HTERT RPE-1 (cell line): ENCODE results near the gene MAMSTR.
"Not testable (repeated sequence)": the region's sequence is repeated elsewhere in the genome, so short reads cannot be mapped to it uniquely, and the experiment has no call there.

Experiments used
- in situ Hi-C: fragments of 300-500 bp; cut with MboI; formaldehyde crosslinking; loops from 4 replicates; pipeline ENCODE4 v1.14.3; 2020; ENCODE audit warnings: low sequenced_read_pairs

The MAMSTR gene

GRCh38 chr19:48722196-48722708 is 2.7 kb upstream of the MAMSTR start:
- in situ Hi-C loops = no loop called here

DNA sequence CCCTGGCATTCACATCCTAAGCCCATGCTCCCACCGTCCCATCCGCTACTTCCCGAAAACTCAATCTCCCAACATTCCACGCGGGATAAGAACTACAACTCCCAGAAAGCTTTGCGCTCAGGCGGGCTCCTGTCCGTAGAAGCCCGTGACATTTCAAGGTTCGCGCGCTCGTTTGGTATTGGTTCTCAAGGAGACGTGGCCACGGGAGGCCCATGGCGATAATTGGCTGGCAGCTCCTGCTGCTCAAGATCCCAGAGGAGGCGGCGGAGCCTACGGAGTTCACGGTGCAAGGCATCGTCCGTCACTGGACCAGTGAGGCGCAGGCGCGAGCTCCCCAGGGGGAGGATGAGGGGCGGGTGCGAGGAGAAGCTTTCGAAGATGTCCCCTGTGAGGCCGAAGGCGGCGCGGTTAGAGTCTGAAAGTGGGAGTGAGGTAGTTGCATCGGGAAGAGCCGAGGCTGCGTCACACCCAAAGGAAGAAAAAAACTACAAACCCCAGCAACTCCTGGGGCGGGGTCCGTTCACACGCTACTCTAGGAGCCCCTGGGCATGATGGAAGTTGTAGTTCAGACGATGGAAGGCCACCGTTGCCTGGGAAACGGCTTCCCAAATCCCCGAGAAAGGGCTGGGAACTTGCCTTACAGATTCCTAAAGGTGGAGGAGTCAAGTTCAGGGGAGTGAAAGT is 1.2 kb upstream of the MAMSTR start:
- in situ Hi-C loops = no loop called here

- in situ Hi-C loops = no loop called here
Observed at GRCh38 chr19:48720251-48720612, 707 bp upstream of the MAMSTR start.

GRCh38 chr19:48718711-48719231 is 754 bp downstream of the MAMSTR start:
- in situ Hi-C loops = no loop called here

DNA sequence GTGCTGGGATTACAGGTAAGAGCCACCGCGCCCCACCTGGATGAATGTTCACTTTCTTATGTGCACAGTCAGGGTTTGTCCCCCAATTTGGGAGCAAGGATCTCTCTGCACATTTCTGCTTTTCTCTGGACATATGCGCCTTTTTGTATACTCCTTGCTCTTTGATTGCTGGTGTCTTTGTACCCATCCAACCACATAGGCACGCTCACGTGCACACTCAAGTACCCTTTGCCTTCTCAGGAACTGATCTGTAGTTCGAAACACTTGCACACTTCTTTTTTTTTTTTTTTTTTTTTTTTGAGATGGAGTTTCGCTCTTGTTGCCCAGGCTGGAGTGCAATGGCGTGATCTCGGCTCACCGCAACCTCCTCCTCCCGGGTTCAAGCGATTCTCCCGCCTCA is 1.4 kb downstream of the MAMSTR start:
- in situ Hi-C loops = not testable (repeated sequence)

GRCh38 chr19:48716562-48717291 is 2.8 kb downstream of the MAMSTR start:
- in situ Hi-C loops = no loop called here

- in situ Hi-C loops = no loop called here
Observed at GRCh38 chr19:48715681-48716171, 3.8 kb downstream of the MAMSTR start.

- in situ Hi-C loops = no loop called here
Observed at GRCh38 chr19:48714759-48715675, 4.5 kb downstream of the MAMSTR start.

DNA sequence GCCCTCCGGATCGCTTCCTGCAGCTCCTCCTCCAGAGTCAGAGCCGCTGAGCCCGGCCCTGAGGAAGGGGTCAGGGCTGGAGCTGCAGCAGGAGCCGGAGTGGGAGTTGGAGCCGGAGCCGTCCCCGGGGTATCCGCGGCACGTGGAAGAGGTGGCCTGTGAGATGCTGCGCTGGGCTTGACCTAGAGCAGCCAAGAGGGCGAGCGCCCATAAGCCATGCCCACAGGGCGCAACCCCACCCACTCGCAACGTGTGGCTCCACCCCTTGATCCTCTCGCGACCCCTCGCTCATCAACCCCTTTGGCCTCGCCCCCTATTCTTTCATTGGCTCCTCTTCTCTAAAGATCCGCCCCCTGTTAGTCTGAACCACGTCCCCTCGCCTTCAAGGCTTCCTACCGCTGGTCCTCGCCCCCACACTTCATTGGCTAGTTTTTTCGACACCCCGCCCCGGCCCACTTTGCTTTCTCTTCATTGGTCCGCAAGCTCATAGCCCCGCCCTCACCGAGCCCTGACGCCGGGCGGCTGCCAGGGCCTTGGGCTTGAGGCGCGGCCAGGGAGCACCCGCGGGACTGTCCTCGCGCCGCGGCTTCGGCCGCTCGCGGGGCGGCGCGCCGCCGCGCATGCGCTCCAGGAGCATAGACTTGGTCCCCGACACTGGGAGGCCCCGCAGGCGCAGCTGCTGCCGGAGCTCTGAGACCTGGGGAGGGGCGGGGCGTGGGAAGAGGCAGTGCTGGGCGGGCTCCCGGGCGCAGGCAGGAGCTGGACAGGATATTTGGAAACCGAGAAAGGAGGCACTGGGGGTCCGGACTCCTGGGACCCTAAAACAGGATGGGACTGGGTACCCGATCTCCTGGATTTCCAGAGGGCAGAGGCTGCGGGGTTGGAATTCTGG is 5.4 kb downstream of the MAMSTR start:
- in situ Hi-C loops = no loop called here

- in situ Hi-C loops = no loop called here
Observed at GRCh38 chr19:48713041-48713863, 6.3 kb downstream of the MAMSTR start.

GRCh38 chr19:48711106-48711662 is 8.3 kb downstream of the MAMSTR start:
- in situ Hi-C loops = no loop called here

GRCh38 chr19:48708471-48708870 is 11.1 kb downstream of the MAMSTR start:
- in situ Hi-C loops = no loop called here

- in situ Hi-C loops = no loop called here
Observed at GRCh38 chr19:48705431-48705830, 14.1 kb downstream of the MAMSTR start.

DNA sequence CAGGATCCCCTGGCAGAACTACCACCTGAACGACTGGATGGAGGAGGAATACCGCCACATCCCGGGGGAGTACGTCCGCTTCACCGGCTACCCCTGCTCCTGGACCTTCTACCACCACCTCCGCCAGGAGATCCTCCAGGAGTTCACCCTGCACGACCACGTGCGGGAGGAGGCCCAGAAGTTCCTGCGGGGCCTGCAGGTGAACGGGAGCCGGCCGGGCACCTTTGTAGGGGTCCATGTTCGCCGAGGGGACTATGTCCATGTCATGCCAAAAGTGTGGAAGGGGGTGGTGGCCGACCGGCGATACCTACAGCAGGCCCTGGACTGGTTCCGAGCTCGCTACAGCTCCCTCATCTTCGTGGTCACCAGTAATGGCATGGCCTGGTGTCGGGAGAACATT is 16.2 kb downstream of the MAMSTR start:
- in situ Hi-C loops = no loop called here

DNA sequence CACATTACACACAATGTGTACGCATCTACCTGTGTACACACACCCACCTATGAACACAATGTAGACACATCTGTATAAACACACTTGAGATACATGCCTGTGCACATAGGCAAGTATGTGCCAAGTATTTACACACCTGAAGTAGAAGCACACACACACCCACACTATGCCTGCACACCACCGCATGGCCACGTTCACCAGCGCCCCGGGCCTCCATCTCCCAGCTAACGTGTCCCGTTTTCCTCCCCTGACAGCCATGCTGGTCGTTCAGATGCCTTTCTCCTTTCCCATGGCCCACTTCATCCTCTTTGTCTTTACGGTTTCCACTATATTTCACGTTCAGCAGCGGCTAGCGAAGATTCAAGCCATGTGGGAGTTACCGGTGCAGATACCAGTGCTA is 16.8 kb downstream of the MAMSTR start:
- in situ Hi-C loops = no loop called here

DNA sequence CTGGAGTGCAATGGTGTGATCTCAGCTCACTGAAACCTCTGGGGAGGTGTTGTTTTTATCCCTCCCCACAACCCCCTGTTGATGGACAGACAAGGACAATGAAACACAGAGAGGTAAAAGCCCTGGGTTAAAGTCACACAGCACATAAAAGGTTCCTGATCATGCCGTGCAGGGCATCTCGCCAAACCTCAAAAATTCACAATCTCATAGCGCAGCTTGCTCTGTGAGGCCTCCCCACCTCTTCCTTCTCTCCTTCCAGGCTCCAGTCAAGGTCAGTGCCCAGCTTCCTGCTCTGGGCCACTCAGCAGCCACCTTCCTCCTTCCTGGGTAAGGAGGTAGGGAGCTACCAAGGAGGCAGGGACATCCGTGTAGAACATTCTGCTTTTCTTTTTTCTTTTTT is 21.5 kb downstream of the MAMSTR start:
- in situ Hi-C loops = no loop called here

- in situ Hi-C loops = no loop called here
Observed at GRCh38 chr19:48696353-48697010, 23.0 kb downstream of the MAMSTR start.

- in situ Hi-C loops = no loop called here
Observed at GRCh38 chr19:48695743-48696352, 23.7 kb downstream of the MAMSTR start, which contains the start of gene FUT2. FUT2 (plus strand) TSS chr19:48695971; CDS start chr19:48702957, 6,986 bp downstream.
